ENCODE measurements around the gene MKRN2.
"Not testable (repeated sequence)": the region's sequence is repeated elsewhere in the genome, so short reads cannot be mapped to it uniquely, and the experiment has no call there.

MKRN2 gene

DNA sequence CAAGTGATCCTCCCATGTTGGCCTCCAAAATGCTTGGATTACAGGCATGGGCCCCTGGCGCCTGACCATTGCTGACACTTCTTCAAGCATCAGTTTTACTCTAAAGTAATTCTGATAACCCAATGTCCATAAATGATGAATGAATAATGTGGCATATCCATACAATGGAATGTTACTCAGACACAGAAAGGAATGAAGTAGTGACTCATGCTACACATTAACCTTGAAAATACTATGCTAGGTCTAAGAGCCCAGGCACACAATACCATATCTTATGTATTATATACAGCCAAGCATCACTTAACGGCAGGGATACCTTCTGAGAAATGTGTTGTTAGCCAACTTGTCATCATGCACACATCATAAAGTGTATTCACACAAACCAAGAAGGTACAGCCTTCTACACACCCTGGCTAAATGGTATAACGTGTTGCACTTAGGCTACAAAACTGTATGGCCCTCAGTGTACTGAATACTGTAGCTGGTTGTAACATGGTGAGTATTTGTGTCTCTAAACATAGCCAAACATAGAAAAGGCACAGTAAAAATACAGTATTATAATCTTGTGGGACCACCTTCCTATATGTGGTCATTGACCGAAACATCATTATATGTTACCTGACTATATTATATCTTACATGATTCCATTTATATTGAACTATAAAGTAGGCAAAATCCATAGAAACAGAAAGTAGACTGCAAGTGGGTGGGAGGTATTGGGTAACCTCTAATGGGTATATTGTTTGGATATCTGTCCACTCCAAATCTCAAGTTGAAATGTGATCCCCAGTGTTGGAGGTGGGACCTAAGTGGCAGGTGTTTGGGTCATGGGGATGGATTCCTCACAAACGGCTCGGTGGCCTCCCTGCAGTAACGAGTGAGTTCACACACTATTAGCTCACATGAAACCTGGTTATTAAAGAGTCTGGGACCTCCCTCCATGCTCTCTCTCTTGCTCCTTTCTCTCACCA is 31.4 kb downstream of the MKRN2 start:
- no peak for DNase-seq (ENCODE audit: low read depth)

GRCh38 chr3:12590096-12590495 is 33.2 kb downstream of the MKRN2 start:
- DNase-seq (ENCODE audit: low read depth) = no peak

- no peak for DNase-seq (ENCODE audit: low read depth)
Measured at GRCh38 chr3:12591456-12591855, 34.6 kb downstream of the MKRN2 start.

DNA sequence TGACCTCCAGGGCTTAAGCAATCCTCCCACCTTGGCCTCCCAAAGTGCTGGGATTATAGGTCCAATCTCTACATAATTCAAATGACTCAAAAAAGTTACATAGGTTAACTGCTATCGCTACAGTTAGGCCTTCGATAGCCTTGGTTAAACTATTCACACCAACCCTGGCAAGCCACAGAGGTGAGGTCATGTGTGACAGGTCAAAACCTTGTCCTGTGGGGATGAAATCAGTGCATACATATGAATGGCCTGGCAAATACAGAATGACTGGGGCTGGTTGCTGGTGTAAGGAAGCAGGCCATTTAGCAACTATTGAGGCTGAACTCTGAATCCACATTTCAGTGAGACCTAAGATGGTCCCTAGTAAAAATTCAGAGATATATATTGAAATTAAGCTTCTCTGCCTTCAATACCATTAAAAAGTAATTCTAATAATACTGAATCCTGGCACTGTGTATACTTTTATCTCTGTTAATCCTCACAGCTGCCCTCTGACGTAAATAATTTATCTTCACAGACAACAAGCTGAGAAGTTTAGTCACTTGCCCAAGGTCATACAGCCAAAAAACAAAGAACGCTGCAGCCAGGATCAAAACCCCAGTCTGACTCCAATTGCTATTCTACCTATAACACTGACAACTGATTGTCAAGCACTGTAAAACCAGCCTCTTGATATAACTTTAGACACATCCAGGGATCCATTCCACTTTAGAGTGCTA is 35.3 kb downstream of the MKRN2 start:
- DNase-seq (ENCODE audit: low read depth) = no peak

DNA sequence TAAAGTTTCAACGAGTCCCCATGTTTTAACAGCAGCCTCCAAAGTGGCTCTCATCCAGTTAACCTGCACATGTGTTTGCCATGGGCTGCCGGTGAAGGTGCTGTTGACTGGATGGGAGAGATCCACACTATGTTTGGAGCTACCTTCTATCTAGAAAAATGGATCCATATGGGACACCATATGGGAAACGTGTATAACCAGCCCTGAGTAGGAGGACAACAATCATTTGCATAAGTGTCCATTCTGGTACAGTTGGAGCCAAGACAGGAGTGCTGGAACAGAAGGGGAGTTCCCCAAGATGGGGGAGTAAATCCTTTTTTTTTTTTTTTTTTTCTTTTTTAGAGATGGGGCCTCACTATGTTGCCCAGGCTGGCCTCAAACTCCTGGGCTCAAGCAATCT is 36.6 kb downstream of the MKRN2 start:
- no peak for DNase-seq (ENCODE audit: low read depth)

DNA sequence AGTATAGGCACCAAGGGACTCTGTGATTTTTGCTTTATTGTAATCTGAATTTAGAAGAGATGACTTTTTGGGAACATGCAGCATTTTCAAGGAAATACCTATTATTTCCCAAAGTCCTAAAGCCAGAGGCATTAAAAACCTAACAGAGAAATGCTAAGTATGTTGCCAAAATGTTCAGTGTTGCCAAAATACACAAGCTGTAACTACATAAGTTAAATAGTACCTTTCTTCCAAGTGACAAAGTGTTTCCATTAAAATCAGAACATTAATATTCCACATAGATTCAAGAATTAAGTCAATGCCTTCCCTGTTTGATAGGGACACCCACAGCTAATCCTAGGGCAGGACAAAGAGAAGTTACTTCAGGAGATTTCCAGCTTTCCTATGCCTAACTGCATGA is 42.0 kb downstream of the MKRN2 start:
- DNase-seq (ENCODE audit: low read depth) = no peak

- DNase-seq (ENCODE audit: low read depth) = no peak
Measured at GRCh38 chr3:12601072-12601471, 44.2 kb downstream of the MKRN2 start.

GRCh38 chr3:12603969-12604368 is 47.1 kb downstream of the MKRN2 start:
- no peak for DNase-seq (ENCODE audit: low read depth)

DNA sequence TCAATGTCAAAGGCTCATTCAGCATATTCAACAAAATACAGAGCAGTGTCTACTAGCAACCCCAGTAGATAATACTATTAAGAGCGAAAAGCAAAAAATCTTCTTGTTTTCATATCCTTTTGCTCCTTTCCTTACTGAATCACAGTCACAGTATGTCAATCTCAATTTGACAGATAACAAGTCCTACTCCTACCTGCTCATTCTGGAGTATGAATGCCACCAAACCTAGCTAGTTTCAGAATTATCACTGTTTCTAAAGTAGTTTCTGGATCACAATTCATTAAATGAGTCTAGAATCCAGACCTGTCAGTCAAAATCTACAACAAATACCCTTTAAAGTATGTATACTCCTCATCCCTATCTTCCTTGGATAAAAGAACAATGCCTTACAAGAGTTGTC is 51.5 kb downstream of the MKRN2 start:
- no peak for DNase-seq (ENCODE audit: low read depth)

DNA sequence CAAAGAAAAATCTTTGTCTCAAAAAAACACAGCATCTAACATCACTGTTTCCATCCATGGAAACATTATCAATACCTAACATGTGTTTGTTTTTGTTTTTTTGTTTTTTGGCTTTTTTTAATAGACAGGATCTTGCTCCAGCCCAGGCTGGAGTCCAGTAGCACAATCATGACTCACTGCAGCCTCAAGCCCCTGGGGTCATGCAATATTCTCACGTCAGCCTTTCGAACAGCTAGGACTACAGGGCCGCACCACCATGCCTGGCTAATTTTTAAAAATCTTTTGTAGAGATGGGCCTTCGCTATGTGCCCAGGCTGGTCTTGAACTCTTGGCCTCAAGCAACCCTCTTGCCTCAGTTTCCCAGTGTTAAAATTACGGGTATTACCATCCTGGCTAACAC is 54.2 kb downstream of the MKRN2 start:
- no peak for DNase-seq (ENCODE audit: low read depth)

DNA sequence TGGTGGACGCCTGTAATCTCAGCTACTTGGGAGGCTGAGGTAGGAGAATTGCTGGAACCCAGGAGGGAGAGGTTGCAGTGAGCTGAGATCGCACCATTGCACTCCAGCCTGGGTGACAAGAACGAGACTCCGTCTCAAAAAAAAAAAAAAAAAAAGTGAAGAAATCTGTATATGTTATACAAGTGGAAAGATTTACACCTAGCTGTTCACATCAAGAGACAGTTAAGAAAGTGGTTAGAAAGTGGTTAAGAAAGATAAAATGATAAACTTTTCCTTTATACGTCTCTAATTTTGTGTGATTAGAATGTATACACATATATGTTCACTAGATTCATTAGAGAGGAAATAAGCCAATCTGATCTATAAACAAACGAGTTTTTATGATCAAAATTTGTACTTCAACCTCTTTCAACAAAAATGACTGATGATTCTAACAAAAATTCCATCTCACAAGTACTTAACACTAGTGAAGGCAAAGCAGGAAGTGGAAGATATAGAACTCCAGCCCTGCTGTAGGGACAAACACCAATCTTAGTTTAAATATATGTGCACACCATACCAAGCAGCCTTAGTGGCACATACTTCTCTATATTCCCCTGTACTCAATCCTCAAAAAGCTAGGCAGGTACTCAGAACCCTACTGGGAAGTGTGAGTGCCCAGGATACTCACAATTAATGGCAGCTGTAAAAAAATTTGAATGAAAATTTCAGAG is 55.8 kb downstream of the MKRN2 start:
- no peak for DNase-seq (ENCODE audit: low read depth)

DNA sequence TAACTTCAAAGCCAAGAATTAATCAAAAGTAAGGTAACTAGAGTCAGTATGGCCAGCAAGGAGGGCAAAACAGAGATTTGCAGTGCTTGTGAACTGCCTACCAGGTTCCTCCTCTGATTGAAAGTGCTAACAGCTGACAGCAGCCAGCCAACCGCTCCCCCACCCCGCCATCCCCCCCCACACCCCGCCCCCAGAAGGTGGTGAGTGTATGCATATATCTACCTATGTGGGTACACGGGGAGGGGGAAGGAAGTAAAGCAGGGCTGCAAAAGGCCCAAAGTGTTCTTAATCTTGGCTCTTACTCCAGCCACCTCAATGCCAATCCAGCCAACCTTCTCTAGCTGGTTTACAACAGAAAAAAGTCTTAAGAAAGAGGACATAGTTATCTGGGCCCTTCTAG is 56.4 kb downstream of the MKRN2 start:
- DNase-seq (ENCODE audit: low read depth) = no peak

DNA sequence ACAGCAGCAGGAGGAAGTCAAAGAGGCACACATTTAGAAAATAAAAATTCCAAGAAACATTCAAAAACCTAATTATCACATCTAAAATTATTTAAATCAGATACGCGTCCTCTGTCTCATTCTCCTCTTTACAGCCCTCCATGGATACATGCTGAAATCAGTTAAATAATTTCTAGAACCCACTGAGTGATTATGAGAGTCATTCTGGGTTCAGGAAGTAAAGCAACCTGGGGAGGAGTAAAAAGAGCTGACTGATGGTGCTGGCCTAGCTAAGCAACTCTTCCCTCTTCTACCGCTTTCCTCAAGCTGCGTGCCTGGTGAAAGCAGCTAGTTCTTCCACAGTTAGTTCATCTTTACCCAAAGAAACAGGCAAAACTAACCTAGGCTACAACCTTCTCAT is 58.4 kb downstream of the MKRN2 start:
- DNase-seq (ENCODE audit: low read depth) = no peak

DNA sequence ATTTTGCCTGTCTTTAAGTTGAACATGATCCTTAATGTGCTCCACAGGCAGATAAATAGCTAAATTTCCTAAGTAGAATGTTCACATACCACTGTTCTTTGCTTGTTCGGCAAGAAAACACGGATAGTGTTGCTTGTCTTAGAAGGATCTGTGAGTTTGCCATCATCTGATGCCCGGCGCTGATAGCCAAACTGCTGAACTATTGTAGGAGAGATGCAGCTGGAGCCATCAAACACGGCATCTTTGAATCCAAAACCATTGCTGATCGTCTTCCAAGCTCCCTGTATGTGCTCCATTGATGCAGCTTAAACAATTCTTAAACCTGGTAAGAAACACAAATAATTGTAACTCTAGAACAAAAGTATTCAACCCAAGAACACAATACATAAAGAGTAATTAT is 61.5 kb downstream of the MKRN2 start:
- no peak for DNase-seq (ENCODE audit: low read depth)

DNA sequence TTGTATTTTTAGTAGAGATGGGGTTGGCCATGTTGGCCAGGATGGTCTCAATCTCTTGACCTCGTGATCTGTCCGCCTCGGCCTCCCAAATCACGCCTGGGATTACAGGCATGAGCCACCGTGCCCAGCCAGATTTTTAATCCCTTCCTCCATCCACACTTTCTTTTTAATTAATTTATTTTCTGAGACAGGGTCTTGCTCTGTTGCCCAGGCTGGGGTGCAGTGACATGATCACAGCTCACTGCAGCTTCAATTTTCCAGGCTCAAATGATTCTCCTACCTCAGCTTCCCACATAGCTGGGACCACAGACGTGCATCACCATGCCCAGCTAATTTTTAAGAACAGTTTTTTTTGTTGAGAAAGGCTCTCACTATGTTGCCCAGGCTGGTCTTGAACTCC is 63.4 kb downstream of the MKRN2 start:
- no peak for DNase-seq (ENCODE audit: low read depth)

GRCh38 chr3:12620729-12621128 is 63.8 kb downstream of the MKRN2 start:
- no peak for DNase-seq (ENCODE audit: low read depth)

GRCh38 chr3:12622335-12622734 is 65.4 kb downstream of the MKRN2 start:
- no peak for DNase-seq (ENCODE audit: low read depth)

GRCh38 chr3:12624056-12624455 is 67.2 kb downstream of the MKRN2 start:
- no peak for DNase-seq (ENCODE audit: low read depth)

DNA sequence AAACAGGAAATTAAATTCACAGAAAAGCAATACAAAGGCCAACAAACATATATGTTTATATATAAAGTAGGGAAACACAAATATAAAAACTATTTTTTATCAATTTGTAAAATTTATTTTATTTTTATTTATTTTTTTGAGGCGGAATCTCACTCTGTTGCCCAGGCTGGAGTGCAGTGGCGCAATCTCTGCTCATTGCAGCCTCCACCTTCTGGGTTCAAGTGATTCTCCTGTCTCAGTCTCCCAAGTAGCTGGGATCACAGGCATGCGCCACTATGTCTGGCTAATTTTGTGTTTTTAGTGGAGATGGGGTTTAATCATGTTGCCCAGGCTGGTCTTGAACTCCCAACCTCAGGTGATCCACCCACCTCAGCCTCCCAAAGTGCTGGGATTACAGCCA is 68.1 kb downstream of the MKRN2 start:
- DNase-seq (ENCODE audit: low read depth) = not testable (repeated sequence)

DNA sequence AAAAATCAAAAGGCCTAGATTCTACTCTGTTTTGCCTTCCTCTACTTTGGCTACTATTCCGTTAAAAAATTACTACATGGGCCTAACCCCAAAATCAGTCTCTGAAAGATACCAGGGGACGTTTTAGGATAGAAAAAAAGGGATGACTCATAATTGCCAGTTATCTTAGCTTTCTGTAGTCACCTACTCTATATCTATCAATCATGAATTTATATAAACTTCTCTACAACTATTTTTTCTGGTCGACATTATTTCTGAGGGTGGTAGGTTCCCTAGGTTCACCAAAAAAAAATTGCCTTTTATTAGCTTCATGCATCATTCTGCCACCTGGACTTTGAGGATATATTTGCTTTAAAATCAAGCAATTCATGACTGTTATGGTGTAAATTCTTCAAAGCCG is 70.5 kb downstream of the MKRN2 start:
- DNase-seq (ENCODE audit: low read depth) = no peak

DNA sequence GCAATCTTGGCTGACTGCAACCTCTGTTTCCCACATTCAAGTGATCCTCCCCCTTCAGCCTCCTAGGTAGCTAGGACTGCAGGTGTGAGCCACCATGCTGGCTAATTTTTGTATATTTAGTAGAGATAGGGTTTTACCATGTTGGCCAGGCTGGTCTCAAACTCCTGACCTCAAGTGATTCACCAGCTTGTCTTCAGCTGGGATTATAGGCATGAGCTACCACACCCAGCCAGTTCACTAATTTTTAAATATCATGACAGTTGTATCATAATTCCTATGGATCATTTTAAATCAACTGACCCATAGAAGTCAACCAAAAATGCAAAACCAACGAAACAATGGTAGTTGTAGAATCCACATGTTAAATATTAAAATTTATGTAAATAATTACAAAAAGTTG is 71.9 kb downstream of the MKRN2 start:
- no peak for DNase-seq (ENCODE audit: low read depth)

- no peak for DNase-seq (ENCODE audit: low read depth)
Measured at GRCh38 chr3:12629560-12629959, 72.7 kb downstream of the MKRN2 start.

GRCh38 chr3:12630292-12630691 is 73.4 kb downstream of the MKRN2 start:
- no peak for DNase-seq (ENCODE audit: low read depth)

Measured in activated T-cell treated with anti-CD3 and anti-CD28 coated beads for 24 hours (primary cell).